K562 (cell line): ENCODE data around the gene MARS1. TPM values are rescaled to one million over a fixed set of nuclear protein-coding genes. Genes with fewer than 3 reads are reported as not detected.
A peak's percentile ranks its signal among the peaks of the same experiment; 100 is the strongest.

ENCODE experiments used
- ATAC-seq: fragments of 200-7000 bp; cut with Tn5 transposase; 3 replicates; pipeline ENCODE4 v1.9.1; 2020; ENCODE audit warnings: moderate library complexity
- BruUV-seq: library from RNA; stranded (reverse); fragments of 400-500 nt; replicated peaks from 2 replicates; lab custom pipeline; 2021; lab: Mats Ljungman, UMichigan
- CTCF ChIA-PET: fragments of 300-600 bp; formaldehyde crosslinking; extraction: SDS; loops from one replicate; lab custom pipeline; 2021; ENCODE audit warnings: low intra/inter-chr PET ratio; lab: Yijun Ruan, JAX
- POLR2A ChIA-PET: fragments of 300-600, 350-650 bp; sonication (Branson Sonifier 250); formaldehyde crosslinking; extraction: SDS; loops from one replicate; lab custom pipeline; 2021; ENCODE audit warnings: antibody characterized with exemption, inconsistent platforms; lab: Yijun Ruan, JAX
- DNase-seq, 4 experiments: peaks; one replicate each; pipeline versions ENCODE4 v3.0.0 to v3.0.0-alpha.2; 2011 to 2018; ENCODE audit warnings: low spot score in 3 of 4, mixed read lengths in 3 of 4; ENCODE audit errors: extremely low read depth in 1 of 4
- FAIRE-seq: peaks from 2 replicates; lab custom pipeline; 2011; peaks lifted over from hg19 to GRCh38; lab: Jason Lieb, UNC
- H2AFZ ChIP-seq: 2 replicates; pipeline ENCODE4 v1.6.0; 2011; ENCODE audit warnings: low read depth, low read length, control low read depth, inconsistent platforms
- H3K27ac ChIP-seq: fragments of 200-600 bp; 3 replicates; pipeline ENCODE4 v1.8.0; 2011; ENCODE audit warnings: low read depth, mild to moderate bottlenecking, control low read depth, inconsistent platforms, low read length, moderate library complexity, mixed read lengths; ENCODE audit errors: extremely low read depth
- H3K27me3 ChIP-seq, 2 experiments: fragments of 300-600 bp in 1 of 2; 2 replicates in 1 of 2; 3 replicates in 1 of 2; pipeline versions ENCODE4 v1.6.0 to v1.8.0; 2011; ENCODE audit warnings: inconsistent platforms in 2 of 2, low read length in 2 of 2, mild to moderate bottlenecking in 1 of 2, mixed read lengths in 1 of 2, moderate library complexity in 1 of 2; ENCODE audit not compliant: control insufficient read depth in 2 of 2, insufficient read depth in 2 of 2
- H3K36me3 ChIP-seq: fragments of 300-600 bp; 3 replicates; pipeline ENCODE4 v1.8.0; 2011; ENCODE audit warnings: mild to moderate bottlenecking, low read length, inconsistent platforms; ENCODE audit not compliant: control insufficient read depth, insufficient read depth
- H3K4me1 ChIP-seq, 2 experiments: fragments of 200-600 bp in 1 of 2; replicated peaks in 1 of 2; 2 replicates in 1 of 2; 3 replicates in 1 of 2; pipeline versions ENCODE4 v1.5.1 to v1.8.0; 2011; ENCODE audit warnings: inconsistent platforms in 2 of 2, low read length in 2 of 2, mild to moderate bottlenecking in 1 of 2, mixed read lengths in 1 of 2, moderate library complexity in 1 of 2; ENCODE audit not compliant: control insufficient read depth in 2 of 2, insufficient read depth in 2 of 2
- H3K4me2 ChIP-seq: 2 replicates; pipeline ENCODE4 v1.6.1; 2011; ENCODE audit warnings: low read length, control low read depth, inconsistent platforms, mixed read lengths; ENCODE audit not compliant: insufficient read depth
- H3K4me3 ChIP-seq: fragments of 200-600 bp; sonication (generic), shearing (Covaris generic); 2 replicates; pipeline ENCODE4 v1.5.1; 2016; ENCODE audit warnings: control low read depth, inconsistent platforms
- H3K79me2 ChIP-seq: fragments of 200-600 bp; 3 replicates; pipeline ENCODE4 v1.8.0; 2011; ENCODE audit warnings: low read length, inconsistent platforms; ENCODE audit not compliant: control insufficient read depth, insufficient read depth
- H3K9ac ChIP-seq, 2 experiments: 2 replicates each; pipeline versions ENCODE4 v1.6.0 to v1.6.1; 2011; ENCODE audit warnings: low read depth in 2 of 2, low read length in 2 of 2, control low read depth in 1 of 2, inconsistent platforms in 1 of 2, mild to moderate bottlenecking in 1 of 2, mixed read lengths in 1 of 2; ENCODE audit not compliant: insufficient read depth in 1 of 2
- H3K9me1 ChIP-seq: one replicate; pipeline ENCODE4 v1.6.0; 2011; ENCODE audit warnings: inconsistent platforms, mild to moderate bottlenecking, low read length, moderate library complexity; ENCODE audit not compliant: control insufficient read depth, insufficient read depth
- H3K9me3 ChIP-seq: replicated peaks from 2 replicates; pipeline ENCODE4 v1.5.1; 2011; ENCODE audit warnings: low read depth, low read length, inconsistent platforms; ENCODE audit not compliant: control insufficient read depth, insufficient read depth
- H4K20me1 ChIP-seq: replicated peaks from 2 replicates; pipeline ENCODE4 v1.6.1; 2011; ENCODE audit warnings: low read length, inconsistent platforms, mixed read lengths; ENCODE audit not compliant: control insufficient read depth, insufficient read depth
- NR2C1 ChIP-seq, 2 experiments: fragments of 450-650 bp; IDR thresholded peaks; 2 replicates each; pipeline ENCODE4 v1.6.1; 2017; ENCODE audit warnings: mild to moderate bottlenecking in 2 of 2, antibody characterized with exemption in 1 of 2, inconsistent platforms in 1 of 2, missing compliant biosample characterization in 1 of 2, missing genetic modification characterization in 1 of 2
- ZC3H4 ChIP-seq: sonication (generic); formaldehyde crosslinking; IDR thresholded peaks from 2 replicates; pipeline ENCODE4 v1.9.0; 2021; ENCODE audit warnings: missing genetic modification reagents, borderline replicate concordance
- ZNF589 ChIP-seq: fragments of 200-800 bp; sonication (Bioruptor generic); IDR thresholded peaks from 2 replicates; pipeline ENCODE4 v1.6.1; 2016; ENCODE audit warnings: low read depth, missing genetic modification characterization, missing compliant biosample characterization
- WGBS: fragments of 100-300 bp; shearing (Covaris generic); methylation state at CpG from one replicate; pipeline ENCODE4 v1.1.6; 2016; ENCODE audit warnings: low coverage, mixed read lengths; ENCODE audit not compliant: insufficient coverage; ENCODE audit errors: missing lambda C conversion rate; 5-methylcytosine and 5-hydroxymethylcytosine counted together
- in situ Hi-C: fragments of 300-500 bp; cut with MboI; formaldehyde crosslinking; loops from 4 replicates; pipeline ENCODE4 v1.15.0; 2018; ENCODE audit warnings: inconsistent platforms, mixed read lengths
- intact Hi-C: fragments of 100-400 bp; cut with micrococcal nuclease; formaldehyde crosslinking; loops from 2 replicates; pipeline ENCODE4 v1.14.2; 2022
- polyA plus RNA-seq, 8 experiments: library from polyadenylated mRNA; depleted of rRNA in 4 of 8; stranded (reverse) in 5 of 8; unstranded in 3 of 8; fragments of >200 nt; fragmentation: Nextera tagmentation in 2 of 8; fragmentation: Illumina TruSeq in 1 of 8; extraction: Ambion mirVana in 2 of 8; extraction: Trizol in 1 of 8; gene quantifications; 2 replicates each; pipeline versions ENCODE4 v1.2.1 to v1.2.3, GENCODE V29; 2011 to 2014; ENCODE audit warnings: inconsistent platforms in 1 of 8, missing spikeins in 1 of 8
- total RNA-seq, 7 experiments: library from RNA; depleted of rRNA in 6 of 7; stranded (reverse); fragments of >200 nt in 6 of 7; fragmentation: Illumina TruSeq in 2 of 7; extraction: Trizol in 2 of 7; gene quantifications; 2 replicates each; pipeline versions ENCODE4 v1.2.1 to v1.2.3, GENCODE V29; 2011 to 2021; ENCODE audit warnings: low replicate concordance in 1 of 7

The MARS1 gene
- total and polyA plus RNA-seq, 9 of the 15 experiments (the other 6 are each of a cell fraction or from before 2014, with no cell fraction given) = 117 to 382 (median 220) TPM

GRCh38 chr12:57454213-57454565 is 33.7 kb upstream of the MARS1 start:
- no peaks in the 10 kb centered on the region for H3K9me3 ChIP-seq
- BruUV-seq = no TSS peak
- H3K9ac ChIP-seq = peak overlapping the region; percentile 78 to 81; a peak in 2 of 4 replicates
- peak overlapping the region; percentile 81 for H3K27ac ChIP-seq
- H2AFZ ChIP-seq = no peak overlapping the region
- no peaks in the 10 kb centered on the region for H3K27me3 ChIP-seq
- peak; percentile 67; the same call in 1 of the 2 replicates for TF ChIP-seq ZNF589 (CRISPR knock-in tag)
- TF ChIP-seq NR2C1 (IDR thresholded peaks at IDR 0.05) = no peak
- TF ChIP-seq NR2C1 (tag; IDR thresholded peaks at IDR 0.05) = 0 out of 2 replicates have a peak, but pooled peaks have one; percentile 18
- TF ChIP-seq ZC3H4 (CRISPR knock-in tag) = no peak
- no peak for ATAC-seq
- in situ Hi-C loops (loop anchor here (5.0 kb wide), 1 partner anchor 142 kb away; no protein-coding TSS in a partner anchor), intact Hi-C loops (loop anchor here (2.0 kb wide), 1 partner anchor 23 kb away; the partner anchor contains the start of gene R3HDM2)
- no peaks in the 10 kb centered on the region for H3K9me1 ChIP-seq
- no peak for DNase-seq
- peaks cover 41 to 50% of the 10 kb centered on the region in 2 experiments for H3K4me1 ChIP-seq
- peaks cover 20% of the 10 kb centered on the region; the same call in 2 of the 3 replicates for H3K79me2 ChIP-seq
- no peaks in the 10 kb centered on the region for H4K20me1 ChIP-seq
- WGBS = 97% methylated on average over 2 of the region's 2 CpGs
- POLR2A ChIA-PET = interaction anchor here (0.8 to 1.8 kb wide), 9 partner anchors 9 to 193 kb away, joined by 3 to 7 read pairs (median 3); partner anchors contain the start of gene DDIT3
- H3K36me3 ChIP-seq = no peaks in the 10 kb centered on the region
- no peak overlapping the region for H3K4me3 ChIP-seq
- no peak overlapping the region; the same call in 1 of the 2 replicates for H3K4me2 ChIP-seq
- CTCF ChIA-PET = interaction anchor here (0.6 to 2.7 kb wide), 2 partner anchors 146 to 654 kb away, joined by 3 to 15 read pairs; no protein-coding TSS in a partner anchor
- FAIRE-seq = no peak
